Left lung (tissue), 10 donors: ENCODE measurements around the gene MON2. TPM values are rescaled to one million over a fixed set of nuclear protein-coding genes. Genes with fewer than 3 reads are reported as not detected.

ENCODE experiments used
- ATAC-seq: fragments of 200-7000 bp; cut with Tn5 transposase; one replicate; pipeline ENCODE4 v1.9.1; 2020; ENCODE audit warnings: moderate library complexity
- DNase-seq, 4 donors: peaks; one replicate each; pipeline ENCODE4 v3.0.0-alpha.2; 2013 to 2020
- H3K27ac ChIP-seq, 2 donors: fragments of 200-600 bp; sonication (generic) in 1 of 2; one replicate each; pipeline versions ENCODE4 v1.5.0 to v1.8.0; 2020 to 2021
- H3K27me3 ChIP-seq, 2 donors: fragments of 200-600 bp; sonication (generic) in 1 of 2; one replicate each; pipeline versions ENCODE4 v1.5.0 to v1.8.0; 2020 to 2021
- H3K36me3 ChIP-seq, 2 donors: fragments of 200-600 bp; sonication (generic) in 1 of 2; one replicate each; pipeline versions ENCODE4 v1.5.0 to v1.8.0; 2020 to 2021
- H3K4me1 ChIP-seq, 2 donors: fragments of 200-600 bp; one replicate each; pipeline ENCODE4 v1.8.0; 2021
- H3K4me3 ChIP-seq, 2 donors: fragments of 200-600 bp; sonication (generic) in 1 of 2; one replicate each; pipeline versions ENCODE4 v1.5.0 to v1.8.0; 2020 to 2021; ENCODE audit warnings: mild to moderate bottlenecking in 1 of 2
- H3K9me3 ChIP-seq, 2 donors: fragments of 200-600 bp; sonication (generic) in 1 of 2; one replicate each; pipeline versions ENCODE4 v1.5.0 to v1.8.0; 2020 to 2021
- intact Hi-C, 2 donors: fragments of 100-400 bp; cut with DNase I; formaldehyde crosslinking; loops; one replicate each; pipeline versions ENCODE4 v1.11.2 to v1.14.2; 2022
- polyA plus RNA-seq, 6 donors: library from polyadenylated mRNA; unstranded; fragments of 120-200 nt; gene quantifications; one replicate each; pipeline ENCODE4 v1.2.1, GENCODE V29; 2013; ENCODE audit not compliant: insufficient read length in 6 of 6
- total RNA-seq, 2 donors: library from RNA; stranded (reverse); fragmentation: NEBNext Ultra II Directional; extraction: Animal tissue kit (Norgen Biotek cat#: 25700); gene quantifications; one replicate each; pipeline ENCODE4 v1.2.1, GENCODE V29; 2021
- TF ChIP-seq, protein P1 (sequence below), 2 donors: fragments of 200-600 bp; sonication (generic) in 1 of 2; IDR thresholded peaks; one replicate each; pipeline versions ENCODE4 v1.5.0 to v1.8.0; 2021; ENCODE audit warnings: antibody characterized with exemption in 2 of 2
- donor health status: DM: no; HTN: yes; CAD: no.
- donor health status: DM: no; HTN: no; CAD: no.

Gene MON2
- total and polyA plus RNA-seq, 8 donors = 48.5 to 96.2 (median 79.2) TPM

DNA sequence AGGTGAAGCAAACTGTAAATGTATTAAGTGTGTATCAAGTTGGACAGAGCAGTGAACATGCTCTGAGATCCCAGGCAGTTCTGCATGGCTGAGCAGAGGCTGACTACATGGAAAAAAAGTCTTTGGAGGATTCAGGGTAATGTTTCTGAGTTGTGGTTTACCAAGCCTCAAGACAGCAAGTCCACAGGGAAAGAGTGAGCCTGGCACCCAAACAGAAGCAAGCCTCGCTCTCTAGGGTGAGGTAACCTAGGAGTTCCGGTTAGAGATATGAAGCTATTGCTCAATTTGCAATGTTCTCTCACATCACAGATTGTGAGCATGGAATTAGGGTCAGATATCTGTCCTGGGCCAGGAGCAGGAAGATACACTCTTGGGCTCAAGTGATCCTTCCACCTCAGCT lies 158.6 kb downstream of the MON2 start:
- no peaks in the 10 kb centered on the region for H3K9me3 ChIP-seq
- DNase-seq = no peak
- peaks cover 0 to 7% of the 10 kb centered on the region in 2 donors for H3K4me1 ChIP-seq
- no peaks in the 10 kb centered on the region for H3K27me3 ChIP-seq
- ATAC-seq = peak; percentile 54
- no peak overlapping the region for H3K27ac ChIP-seq
- TF ChIP-seq, protein P1, sequence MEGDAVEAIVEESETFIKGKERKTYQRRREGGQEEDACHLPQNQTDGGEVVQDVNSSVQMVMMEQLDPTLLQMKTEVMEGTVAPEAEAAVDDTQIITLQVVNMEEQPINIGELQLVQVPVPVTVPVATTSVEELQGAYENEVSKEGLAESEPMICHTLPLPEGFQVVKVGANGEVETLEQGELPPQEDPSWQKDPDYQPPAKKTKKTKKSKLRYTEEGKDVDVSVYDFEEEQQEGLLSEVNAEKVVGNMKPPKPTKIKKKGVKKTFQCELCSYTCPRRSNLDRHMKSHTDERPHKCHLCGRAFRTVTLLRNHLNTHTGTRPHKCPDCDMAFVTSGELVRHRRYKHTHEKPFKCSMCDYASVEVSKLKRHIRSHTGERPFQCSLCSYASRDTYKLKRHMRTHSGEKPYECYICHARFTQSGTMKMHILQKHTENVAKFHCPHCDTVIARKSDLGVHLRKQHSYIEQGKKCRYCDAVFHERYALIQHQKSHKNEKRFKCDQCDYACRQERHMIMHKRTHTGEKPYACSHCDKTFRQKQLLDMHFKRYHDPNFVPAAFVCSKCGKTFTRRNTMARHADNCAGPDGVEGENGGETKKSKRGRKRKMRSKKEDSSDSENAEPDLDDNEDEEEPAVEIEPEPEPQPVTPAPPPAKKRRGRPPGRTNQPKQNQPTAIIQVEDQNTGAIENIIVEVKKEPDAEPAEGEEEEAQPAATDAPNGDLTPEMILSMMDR (IDR thresholded peaks at IDR 0.05) = no peak
- H3K36me3 ChIP-seq = no peaks in the 10 kb centered on the region
- no peak overlapping the region for H3K4me3 ChIP-seq
- intact Hi-C loops = no loop called here

DNA sequence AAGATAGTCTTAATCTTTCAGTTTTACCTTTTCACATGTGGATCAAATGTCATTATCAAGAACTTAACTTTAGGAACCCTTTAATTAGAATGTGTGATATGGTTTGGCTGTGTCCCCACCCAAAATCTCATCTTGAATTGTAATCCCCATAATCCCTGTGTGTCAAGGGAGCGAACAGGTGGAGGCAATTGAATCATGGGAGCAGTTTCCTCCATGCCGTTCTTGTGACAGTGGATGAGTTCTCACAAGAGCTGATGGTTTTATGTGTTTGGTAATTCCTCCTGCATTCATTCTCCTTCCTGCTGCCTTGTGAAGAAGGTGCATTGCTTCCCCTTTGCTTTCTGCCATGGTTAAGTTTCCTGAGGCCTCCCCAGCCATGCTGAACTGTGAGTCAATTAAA lies 160.6 kb downstream of the MON2 start:
- DNase-seq (no peak), ATAC-seq (no peak)
- H3K4me1 ChIP-seq = peaks cover 1 to 16% of the 10 kb centered on the region in 2 donors
- no peak overlapping the region for H3K27ac ChIP-seq
- intact Hi-C loops = no loop called here
- H3K9me3 ChIP-seq = no peaks in the 10 kb centered on the region
- H3K27me3 ChIP-seq = peaks cover 0 to 12% of the 10 kb centered on the region in 2 donors
- TF ChIP-seq, protein P1 (IDR thresholded peaks at IDR 0.05) = no peak
- no peak overlapping the region for H3K4me3 ChIP-seq
- H3K36me3 ChIP-seq = no peaks in the 10 kb centered on the region

DNA sequence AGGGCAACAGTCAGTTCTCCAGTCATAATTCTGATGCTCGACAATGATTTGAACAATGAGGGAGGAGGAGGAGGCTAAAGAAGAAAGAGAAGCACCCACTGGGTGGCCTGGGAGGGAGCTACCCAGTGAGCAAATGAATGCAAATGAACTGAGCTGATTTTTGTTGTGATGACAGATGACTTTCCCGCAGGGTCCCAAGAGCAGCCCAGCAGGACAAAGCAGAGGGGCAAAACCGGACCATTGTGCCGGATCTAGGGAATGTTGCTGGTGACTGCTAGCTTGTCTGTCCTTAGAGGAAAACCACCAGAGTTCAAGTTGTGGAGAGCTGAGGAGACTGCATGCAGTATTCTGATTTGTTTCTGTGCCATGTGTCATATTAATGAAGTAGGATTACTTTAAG lies 162.8 kb downstream of the MON2 start:
- no peak overlapping the region for H3K27ac ChIP-seq
- intact Hi-C loops = no loop called here
- peaks cover 5 to 24% of the 10 kb centered on the region in 2 donors for H3K4me1 ChIP-seq
- H3K27me3 ChIP-seq = peaks cover 0 to 31% of the 10 kb centered on the region in 2 donors
- ATAC-seq (no peak), DNase-seq (no peak)
- TF ChIP-seq, protein P1 (IDR thresholded peaks at IDR 0.05) = no peak
- H3K9me3 ChIP-seq = no peaks in the 10 kb centered on the region
- no peak overlapping the region for H3K4me3 ChIP-seq
- no peaks in the 10 kb centered on the region for H3K36me3 ChIP-seq

DNA sequence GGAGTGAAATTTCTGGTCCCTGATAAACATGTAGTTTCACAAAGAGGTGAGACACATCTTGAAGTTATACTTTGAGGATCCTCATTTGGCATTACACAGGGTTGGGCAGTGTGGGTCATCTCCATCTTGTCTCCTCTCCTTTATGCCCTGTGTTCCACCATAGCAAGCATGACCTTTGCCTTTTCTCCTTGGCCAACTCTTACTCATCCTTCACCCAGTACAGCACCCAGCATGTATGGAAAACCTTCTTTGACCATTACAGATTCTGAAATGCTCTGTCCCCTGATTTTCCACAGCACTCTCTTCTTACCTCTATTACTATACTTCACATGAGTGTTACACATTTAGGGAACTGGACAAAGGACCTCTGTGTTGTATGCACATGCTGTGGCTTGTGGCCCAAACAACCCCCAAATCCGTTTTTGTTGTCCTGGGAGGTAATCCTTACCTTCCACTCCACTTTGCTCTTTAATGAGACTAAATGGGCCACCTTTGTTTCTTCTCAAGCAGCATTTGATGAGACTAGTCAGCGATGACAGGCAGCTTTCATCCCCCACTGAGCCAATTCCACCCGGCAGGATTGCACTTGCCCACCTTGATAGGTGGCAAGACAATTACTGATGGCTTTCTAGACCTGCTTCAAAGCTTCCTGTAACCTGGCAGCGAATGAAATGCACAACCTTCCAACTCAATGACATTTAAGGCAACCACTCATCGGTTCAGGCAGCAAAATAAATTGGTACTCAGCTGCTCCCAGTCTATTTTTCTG lies 163.5 kb downstream of the MON2 start:
- intact Hi-C loops = no loop called here
- no peaks in the 10 kb centered on the region for H3K9me3 ChIP-seq

More for the DNA sequence above, 163.5 kb downstream of the MON2 start:
- DNase-seq (no peak), ATAC-seq (no peak)
- peaks cover 5 to 19% of the 10 kb centered on the region in 2 donors for H3K4me1 ChIP-seq
- no peaks in the 10 kb centered on the region for H3K36me3 ChIP-seq
- TF ChIP-seq, protein P1 (IDR thresholded peaks at IDR 0.05) = no peak
- H3K27ac ChIP-seq = no peak overlapping the region
- H3K27me3 ChIP-seq = peaks cover 0 to 31% of the 10 kb centered on the region in 2 donors
- no peak overlapping the region for H3K4me3 ChIP-seq
